Keratinocyte (primary cell): ENCODE measurements around the gene KRTAP10-7.

Experiments
- CTCF ChIP-seq, 3 experiments: IDR thresholded peaks in 1 of 3; conservative IDR thresholded peaks in 1 of 3; optimal IDR thresholded peaks in 1 of 3; 2 replicates in 2 of 3; 3 replicates in 1 of 3; pipeline versions ENCODE3 to v1.5.1; 2011; ENCODE audit warnings: low read length in 3 of 3, mild to moderate bottlenecking in 3 of 3, moderate library complexity in 2 of 3, control low read depth in 1 of 3, inconsistent platforms in 1 of 3; ENCODE audit not compliant: insufficient read depth in 2 of 3; ENCODE audit errors: extremely low read depth in 1 of 3
- EZH2 ChIP-seq: IDR thresholded peaks from one replicate; pipeline ENCODE4 v1.6.1; 2012; ENCODE audit warnings: inconsistent platforms, mild to moderate bottlenecking, low read length, moderate library complexity

- TF ChIP-seq EZH2 (no peak), CTCF (optimal IDR thresholded peaks at IDR 0.05 in 1 of 3, IDR thresholded peaks at IDR 0.05 in 1 of 3, conservative IDR thresholded peaks at IDR 0.05 in 1 of 3; ENCODE audit: extremely low read depth in 1 of 3, insufficient read depth in 2 of 3, low read length in 3 of 3) (no peak)
Observed at GRCh38 chr21:44585892-44586291, 14.5 kb upstream of the KRTAP10-7 start.
